Pancreas (tissue), 10 donors: ENCODE results near the gene IFNL1. TPM values are rescaled to one million over a fixed set of nuclear protein-coding genes. Genes with fewer than 3 reads are reported as not detected.
A peak's percentile ranks its signal among the peaks of the same experiment; 100 is the strongest.
"Not testable (repeated sequence)": the region's sequence is repeated elsewhere in the genome, so short reads cannot be mapped to it uniquely, and the experiment has no call there.

Experiments used
- ATAC-seq, 4 donors: fragments of 200-7000 bp; cut with Tn5 transposase; one replicate each; pipeline versions ENCODE4 v1.8.0 to v1.9.1; 2020; ENCODE audit warnings: mild to moderate bottlenecking in 4 of 4, moderate library complexity in 4 of 4
- DNase-seq, 6 donors: peaks; one replicate each; pipeline ENCODE4 v3.0.0-alpha.2; 2020
- FAIRE-seq: peaks from 2 replicates; lab custom pipeline; 2012; peaks lifted over from hg19 to GRCh38; lab: Jason Lieb, UNC
- H3K27ac ChIP-seq, 4 donors: fragments of 200-600 bp; sonication (generic); 1 replicate in 3 of 4; 2 replicates in 1 of 4; pipeline versions ENCODE4 v1.5.0 to v1.8.0; 2020
- H3K27me3 ChIP-seq, 4 donors: fragments of 200-600 bp; one replicate each; pipeline ENCODE4 v1.8.0; 2021
- H3K36me3 ChIP-seq, 3 donors: fragments of 200-600 bp; sonication (generic) in 1 of 3; one replicate each; pipeline versions ENCODE4 v1.5.0 to v1.8.0; 2020 to 2021
- H3K4me1 ChIP-seq, 3 donors: fragments of 200-600 bp; one replicate each; pipeline ENCODE4 v1.8.0; 2021
- H3K4me3 ChIP-seq, 4 donors: fragments of 200-600 bp; sonication (generic) in 2 of 4; one replicate each; pipeline versions ENCODE4 v1.5.0 to v1.8.0; 2020 to 2021
- H3K9me3 ChIP-seq, 4 donors: fragments of 200-600 bp; one replicate each; pipeline ENCODE4 v1.8.0; 2021
- WGBS, 2 donors: extraction: QIAGEN DNeasy Blood & Tissue Kit; methylation state at CpG; one replicate each; pipeline ENCODE4 v1.1.7; 2013; 5-methylcytosine and 5-hydroxymethylcytosine counted together
- intact Hi-C, 3 donors: fragments of 100-400 bp; cut with DNase I; formaldehyde crosslinking; loops; one replicate each; pipeline versions ENCODE4 v1.11.1 to v1.14.2; 2022
- polyA plus RNA-seq, 2 donors: library from polyadenylated mRNA; stranded (reverse); fragments of 200-250 nt; gene quantifications; one replicate each; pipeline ENCODE4 v1.2.3, GENCODE V29; 2013
- total RNA-seq, 6 donors: library from RNA; stranded (reverse); fragmentation: NEBNext Ultra II Directional in 4 of 6; extraction: Animal tissue kit (Norgen Biotek cat#: 25700) in 4 of 6; gene quantifications; one replicate each; pipeline versions ENCODE4 v1.2.1 to v1.2.4, GENCODE V29; 2021 to 2023
- TF ChIP-seq, protein P1 (sequence below), 4 donors: fragments of 200-600 bp; sonication (generic) in 3 of 4; IDR thresholded peaks; one replicate each; pipeline versions ENCODE4 v1.5.0 to v1.8.0; 2021; ENCODE audit warnings: antibody characterized with exemption in 4 of 4
- donor health status: healthy with polysubstance abuse.
- donor health status: DM: no; HTN: no; CAD: no; lungs with moderate emphysema.
- donor health status: DM: no; HTN: no; CAD: no.
- donor health status: control.
- donor health status: control.
- donor health status: Bipolar disorder and iron deficiency.
- donor health status: DM: yes; HTN: yes; CAD: no.
- donor health status: DM: no; HTN: no; CAD: no.
- donor health status: DM: no; HTN: no; CAD: no.
- donor health status: DM: yes; HTN: yes; CAD: no.

IFNL1 gene
- total and polyA plus RNA-seq, 8 donors: not detected

DNA sequence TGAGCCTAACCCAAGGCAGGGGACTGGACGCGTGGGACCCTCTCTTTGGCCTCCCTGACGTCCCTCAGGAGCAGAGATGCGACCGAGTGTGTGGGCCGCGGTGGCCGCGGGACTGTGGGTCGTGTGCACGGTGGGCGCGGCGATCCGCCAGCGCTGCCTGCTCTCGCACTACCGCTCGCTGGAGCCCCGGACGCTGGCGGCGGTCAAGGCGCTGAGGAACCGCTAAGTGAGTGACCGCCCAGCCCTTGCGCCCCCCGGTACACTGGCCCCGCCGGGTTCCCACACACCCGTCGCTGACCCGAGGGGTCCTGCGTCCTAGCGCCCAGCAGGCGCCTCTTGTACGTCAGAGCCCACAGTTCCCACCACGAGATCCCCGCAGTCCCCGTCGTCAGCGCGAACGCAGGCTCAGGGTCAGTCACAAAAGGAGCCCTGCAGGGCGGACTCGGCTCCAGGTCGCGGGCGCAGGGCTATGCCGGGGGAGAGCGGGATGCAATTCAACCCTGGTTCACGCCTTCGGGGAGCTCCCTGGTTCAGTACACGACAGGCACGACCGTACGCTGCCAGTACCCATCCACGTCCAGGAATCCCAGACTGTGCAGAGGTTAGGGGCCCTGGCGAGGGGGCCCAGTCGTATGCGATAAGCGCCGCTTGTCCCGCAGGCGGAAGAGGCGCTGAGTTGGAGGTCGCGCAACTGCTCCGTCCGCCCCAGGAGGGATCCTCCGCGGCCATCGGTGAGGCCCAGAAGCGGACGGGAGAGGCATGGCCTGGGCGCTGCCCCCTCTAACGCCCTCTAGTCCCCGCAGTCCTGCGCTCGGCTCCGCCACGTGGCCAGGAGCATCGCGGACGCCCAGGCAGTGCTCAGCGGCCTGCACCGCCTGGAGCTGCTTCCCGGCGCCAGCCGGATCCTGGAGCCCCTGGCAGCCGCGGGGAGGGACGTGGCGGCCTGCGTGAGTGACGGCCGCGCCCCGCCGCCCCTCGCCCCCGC lies 31.6 kb upstream of the IFNL1 start:
- 29 to 33% methylated on average over 89 to 102 of the region's 102 CpGs for WGBS, 2 donors
- Histone ChIP-seq H3K4me3 (no peak overlapping the region), H3K4me1 (peaks cover 0 to 8% (median 0%) of the 10 kb centered on the region in 3 donors), H3K9me3 (no peaks in the 10 kb centered on the region), H3K27ac (no peak overlapping the region), H3K36me3 (no peaks in the 10 kb centered on the region), H3K27me3 (no peaks in the 10 kb centered on the region)
- ATAC-seq (peak; percentile 18 to 53 (median 30)), DNase-seq (peak in 2 of 6 donors; percentile 58 to 61), FAIRE-seq (no peak)
- TF ChIP-seq, protein P1, sequence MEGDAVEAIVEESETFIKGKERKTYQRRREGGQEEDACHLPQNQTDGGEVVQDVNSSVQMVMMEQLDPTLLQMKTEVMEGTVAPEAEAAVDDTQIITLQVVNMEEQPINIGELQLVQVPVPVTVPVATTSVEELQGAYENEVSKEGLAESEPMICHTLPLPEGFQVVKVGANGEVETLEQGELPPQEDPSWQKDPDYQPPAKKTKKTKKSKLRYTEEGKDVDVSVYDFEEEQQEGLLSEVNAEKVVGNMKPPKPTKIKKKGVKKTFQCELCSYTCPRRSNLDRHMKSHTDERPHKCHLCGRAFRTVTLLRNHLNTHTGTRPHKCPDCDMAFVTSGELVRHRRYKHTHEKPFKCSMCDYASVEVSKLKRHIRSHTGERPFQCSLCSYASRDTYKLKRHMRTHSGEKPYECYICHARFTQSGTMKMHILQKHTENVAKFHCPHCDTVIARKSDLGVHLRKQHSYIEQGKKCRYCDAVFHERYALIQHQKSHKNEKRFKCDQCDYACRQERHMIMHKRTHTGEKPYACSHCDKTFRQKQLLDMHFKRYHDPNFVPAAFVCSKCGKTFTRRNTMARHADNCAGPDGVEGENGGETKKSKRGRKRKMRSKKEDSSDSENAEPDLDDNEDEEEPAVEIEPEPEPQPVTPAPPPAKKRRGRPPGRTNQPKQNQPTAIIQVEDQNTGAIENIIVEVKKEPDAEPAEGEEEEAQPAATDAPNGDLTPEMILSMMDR (IDR thresholded peaks at IDR 0.05): no peak
- intact Hi-C loops: no loop called here

DNA sequence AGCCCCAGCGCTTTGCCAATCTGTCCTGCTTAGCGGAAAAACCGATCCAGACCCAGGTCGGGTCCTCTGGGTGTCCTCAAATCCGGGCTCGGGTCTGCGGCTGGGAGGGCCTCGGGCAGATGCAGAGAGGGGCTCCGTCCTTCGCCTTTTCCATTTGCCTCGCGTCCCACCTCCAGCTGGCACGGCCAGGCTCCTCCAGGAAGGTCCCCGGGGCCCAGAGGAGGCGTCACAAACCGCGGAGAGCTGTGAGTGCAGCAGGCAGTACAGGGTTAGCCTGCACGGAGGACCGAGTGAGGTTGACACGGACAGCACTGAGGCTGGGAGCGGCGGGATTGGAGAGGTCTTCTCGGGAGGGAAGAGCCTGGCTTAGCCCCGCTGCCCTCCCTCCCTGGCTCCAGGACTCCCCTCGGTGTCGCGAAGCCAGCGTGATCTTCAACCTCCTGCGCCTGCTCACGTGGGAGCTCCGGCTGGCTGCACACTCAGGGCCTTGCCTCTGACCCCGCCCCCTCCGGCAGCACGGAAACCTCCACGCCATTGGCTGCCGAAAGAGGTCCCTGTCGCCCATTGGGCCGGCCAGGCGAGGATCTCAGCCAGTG lies 30.8 kb upstream of the IFNL1 start:
- Histone ChIP-seq H3K4me1 (peaks cover 0 to 8% (median 0%) of the 10 kb centered on the region in 3 donors), H3K36me3 (no peaks in the 10 kb centered on the region), H3K4me3 (no peak overlapping the region), H3K9me3 (no peaks in the 10 kb centered on the region), H3K27me3 (no peaks in the 10 kb centered on the region), H3K27ac (no peak overlapping the region)
- ATAC-seq: no peak
- peak in 2 of 6 donors; percentile 51 to 68 for DNase-seq
- WGBS, 2 donors: 66 to 72% methylated on average over 38 to 39 of the region's 39 CpGs
- TF ChIP-seq, protein P1 (IDR thresholded peaks at IDR 0.05): no peak
- intact Hi-C loops: no loop called here
- FAIRE-seq: no peak

DNA sequence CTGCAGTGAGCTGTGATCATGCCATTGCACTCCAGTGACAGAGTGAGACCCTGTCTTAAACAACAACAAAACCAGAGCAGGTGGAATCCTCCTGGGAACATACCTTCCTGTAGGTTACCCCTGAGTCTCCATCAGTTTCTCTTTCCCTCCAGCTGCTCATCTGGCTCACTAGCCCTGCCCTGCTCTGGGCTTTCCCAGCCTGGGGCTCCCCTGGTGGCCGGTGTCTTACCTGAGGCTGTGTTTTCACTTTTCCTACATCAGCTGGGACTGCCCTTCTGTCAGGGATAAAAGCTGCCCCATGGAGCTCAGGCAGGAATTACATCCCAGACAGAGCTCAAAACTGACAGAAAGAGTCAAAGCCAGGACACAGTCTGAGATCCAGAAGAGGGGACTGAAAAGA lies 28.1 kb upstream of the IFNL1 start, which contains the start of gene IFNL2:
TSS of gene IFNL2 (plus strand) at position 312 of the 400 bp plus-strand sequence. CDS start 173 bp downstream, outside the sequence.
- H3K4me1 ChIP-seq, H3K27me3 ChIP-seq, intact Hi-C loops, H3K36me3 ChIP-seq, FAIRE-seq, H3K9me3 ChIP-seq, DNase-seq, H3K27ac ChIP-seq, H3K4me3 ChIP-seq: not testable (repeated sequence)
- WGBS, 2 donors: no CpG with 5 or more reads among the region's 1 CpG
- ATAC-seq: peak; percentile 76 to 86 (median 80)

DNA sequence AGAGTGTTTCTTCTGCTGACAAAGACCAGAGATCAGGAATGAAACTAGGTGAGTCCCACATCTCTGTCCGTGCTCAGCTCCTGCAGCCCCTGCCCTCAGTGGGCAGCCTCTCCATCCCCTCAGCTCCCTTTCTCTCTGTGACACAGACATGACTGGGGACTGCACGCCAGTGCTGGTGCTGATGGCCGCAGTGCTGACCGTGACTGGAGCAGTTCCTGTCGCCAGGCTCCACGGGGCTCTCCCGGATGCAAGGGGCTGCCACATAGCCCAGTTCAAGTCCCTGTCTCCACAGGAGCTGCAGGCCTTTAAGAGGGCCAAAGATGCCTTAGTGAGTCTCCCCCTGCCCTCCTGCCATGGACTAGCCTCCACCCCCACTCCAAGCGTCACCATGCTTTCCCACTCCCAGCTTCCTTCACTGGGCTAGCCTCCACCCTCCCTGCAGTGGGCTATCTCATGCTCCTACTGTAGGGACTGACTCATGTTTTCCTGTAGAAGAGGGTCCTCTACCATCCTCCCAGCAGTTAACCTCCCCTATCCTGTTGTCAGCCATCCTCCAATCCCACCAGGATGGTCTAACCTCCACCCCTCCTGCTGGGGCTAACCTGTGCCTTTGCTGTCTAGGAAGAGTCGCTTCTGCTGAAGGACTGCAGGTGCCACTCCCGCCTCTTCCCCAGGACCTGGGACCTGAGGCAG lies 27.5 kb upstream of the IFNL1 start:
- H3K36me3 ChIP-seq, H3K4me1 ChIP-seq, H3K4me3 ChIP-seq, H3K9me3 ChIP-seq, H3K27ac ChIP-seq, ATAC-seq, FAIRE-seq, H3K27me3 ChIP-seq, intact Hi-C loops: not testable (repeated sequence)
- peak in 1 of 6 donors; percentile 44 for DNase-seq
- WGBS, 2 donors: 82 to 96% methylated on average over 7 to 9 of the region's 10 CpGs

DNA sequence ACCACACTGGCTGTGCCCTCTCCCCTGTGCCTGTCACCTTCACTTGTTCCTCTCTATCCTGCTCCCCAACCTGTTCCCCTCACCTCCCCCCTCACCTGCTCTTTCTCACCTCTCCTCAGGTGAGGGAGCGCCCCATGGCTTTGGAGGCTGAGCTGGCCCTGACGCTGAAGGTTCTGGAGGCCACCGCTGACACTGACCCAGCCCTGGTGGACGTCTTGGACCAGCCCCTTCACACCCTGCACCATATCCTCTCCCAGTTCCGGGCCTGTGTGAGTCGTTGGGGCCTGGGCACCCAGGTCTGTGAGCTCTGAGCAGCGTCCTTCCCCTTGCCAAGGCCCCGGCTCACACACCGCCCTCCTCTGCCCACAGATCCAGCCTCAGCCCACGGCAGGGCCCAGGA lies 26.8 kb upstream of the IFNL1 start:
- H3K27me3 ChIP-seq, H3K27ac ChIP-seq, FAIRE-seq, H3K9me3 ChIP-seq, ATAC-seq, H3K4me3 ChIP-seq, intact Hi-C loops, H3K4me1 ChIP-seq, H3K36me3 ChIP-seq: not testable (repeated sequence)
- 69 to 81% methylated on average over 9 to 10 of the region's 10 CpGs for WGBS, 2 donors
- peak in 2 of 6 donors; percentile 26 to 58 for DNase-seq
